ENCODE data around the gene SLX9.

The SLX9 gene

DNA sequence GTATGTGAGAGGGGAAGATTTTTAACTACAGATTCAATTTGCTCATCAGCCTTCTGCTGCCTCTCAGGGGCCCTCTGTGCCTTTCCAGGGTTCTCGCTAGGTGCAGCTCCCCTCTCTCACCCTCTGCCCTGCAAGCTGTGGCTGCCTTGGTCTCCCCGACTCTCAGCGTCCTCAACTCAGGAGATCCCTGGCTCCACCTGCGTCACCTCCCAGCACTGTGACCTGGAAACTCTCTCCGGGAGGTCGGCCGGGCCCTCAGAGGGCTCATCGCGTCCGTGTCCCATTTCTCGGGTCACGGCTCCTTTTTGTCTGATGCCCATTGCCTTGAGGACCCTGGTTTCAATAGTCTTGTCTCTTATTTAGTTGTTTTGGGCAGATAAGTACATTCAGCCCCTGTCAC is 71.0 kb downstream of the SLX9 start:
- DNase-seq (ENCODE audit: low spot score) = no peak
- TF ChIP-seq, protein P1, sequence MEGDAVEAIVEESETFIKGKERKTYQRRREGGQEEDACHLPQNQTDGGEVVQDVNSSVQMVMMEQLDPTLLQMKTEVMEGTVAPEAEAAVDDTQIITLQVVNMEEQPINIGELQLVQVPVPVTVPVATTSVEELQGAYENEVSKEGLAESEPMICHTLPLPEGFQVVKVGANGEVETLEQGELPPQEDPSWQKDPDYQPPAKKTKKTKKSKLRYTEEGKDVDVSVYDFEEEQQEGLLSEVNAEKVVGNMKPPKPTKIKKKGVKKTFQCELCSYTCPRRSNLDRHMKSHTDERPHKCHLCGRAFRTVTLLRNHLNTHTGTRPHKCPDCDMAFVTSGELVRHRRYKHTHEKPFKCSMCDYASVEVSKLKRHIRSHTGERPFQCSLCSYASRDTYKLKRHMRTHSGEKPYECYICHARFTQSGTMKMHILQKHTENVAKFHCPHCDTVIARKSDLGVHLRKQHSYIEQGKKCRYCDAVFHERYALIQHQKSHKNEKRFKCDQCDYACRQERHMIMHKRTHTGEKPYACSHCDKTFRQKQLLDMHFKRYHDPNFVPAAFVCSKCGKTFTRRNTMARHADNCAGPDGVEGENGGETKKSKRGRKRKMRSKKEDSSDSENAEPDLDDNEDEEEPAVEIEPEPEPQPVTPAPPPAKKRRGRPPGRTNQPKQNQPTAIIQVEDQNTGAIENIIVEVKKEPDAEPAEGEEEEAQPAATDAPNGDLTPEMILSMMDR (IDR thresholded peaks at IDR 0.05; ENCODE audit: extremely low read depth, insufficient read depth, missing control alignments) = no peak
- in situ Hi-C loops (cut with MboI; ENCODE audit: low pct_unique_long_range_greater_than_20kb, low sequenced_read_pairs, unreplicated experiment) = no loop called here

DNA sequence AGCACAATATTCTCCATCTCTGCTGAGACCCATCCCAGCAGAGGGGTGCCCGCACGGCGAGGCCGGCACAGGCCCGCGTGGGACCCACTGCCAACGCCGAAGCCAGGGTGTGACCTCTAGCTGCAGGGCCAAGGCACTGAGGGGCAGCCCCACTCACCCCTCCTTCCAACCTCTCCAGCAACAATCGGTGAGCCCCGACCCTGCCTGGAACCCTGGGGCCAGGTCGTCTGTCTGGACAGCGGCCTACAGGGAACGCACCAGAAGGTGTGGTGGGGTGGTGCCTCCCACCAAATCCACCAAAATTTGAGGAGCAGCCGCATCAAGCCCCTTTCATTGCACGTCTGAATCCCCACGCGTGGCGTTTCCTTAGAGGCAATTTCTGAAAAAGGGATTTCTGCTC is 71.6 kb downstream of the SLX9 start:
- in situ Hi-C loops (cut with MboI; ENCODE audit: low pct_unique_long_range_greater_than_20kb, low sequenced_read_pairs, unreplicated experiment) = no loop called here
- DNase-seq (ENCODE audit: low spot score) = no peak
- TF ChIP-seq, protein P1 (IDR thresholded peaks at IDR 0.05; ENCODE audit: extremely low read depth, insufficient read depth, missing control alignments) = no peak

DNA sequence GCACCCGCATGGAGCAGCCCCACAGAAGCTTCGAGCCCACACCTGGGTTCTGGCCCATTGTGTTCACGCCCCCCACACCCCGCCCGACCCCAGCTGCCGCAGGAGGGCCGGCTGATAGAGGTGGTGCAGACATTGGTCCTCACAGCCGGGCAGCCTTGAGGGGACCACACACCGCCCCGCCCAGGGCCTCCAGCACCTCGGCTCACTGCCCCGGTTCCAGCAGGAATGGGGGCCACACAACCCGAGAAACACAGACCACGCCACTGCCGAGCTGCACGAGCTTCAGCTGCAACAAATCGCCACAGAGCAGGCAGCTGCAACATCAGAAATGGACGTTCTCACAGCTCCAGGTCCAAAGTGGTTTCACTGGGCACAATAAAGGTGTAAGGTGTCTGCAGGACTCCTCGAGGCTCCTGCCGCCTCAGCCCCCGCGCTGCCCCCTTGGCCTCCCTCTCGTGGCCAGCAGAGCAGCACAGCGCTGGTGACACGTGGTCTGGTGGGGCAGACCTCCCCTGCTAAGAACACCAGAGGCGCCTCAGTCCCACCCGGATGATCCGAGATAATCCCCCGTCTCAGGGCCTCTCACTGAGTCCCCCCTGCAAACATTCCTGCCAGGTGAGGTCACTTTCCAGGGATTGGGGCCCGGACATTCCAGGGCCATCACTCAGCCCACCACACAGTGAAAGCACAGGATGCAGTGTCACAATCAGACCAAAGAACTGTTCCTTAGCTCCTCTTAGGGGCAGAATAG is 72.3 kb downstream of the SLX9 start:
- DNase-seq (ENCODE audit: low spot score) = no peak
- TF ChIP-seq, protein P1 (IDR thresholded peaks at IDR 0.05; ENCODE audit: extremely low read depth, insufficient read depth, missing control alignments) = no peak
- in situ Hi-C loops (cut with MboI; ENCODE audit: low pct_unique_long_range_greater_than_20kb, low sequenced_read_pairs, unreplicated experiment) = no loop called here

DNA sequence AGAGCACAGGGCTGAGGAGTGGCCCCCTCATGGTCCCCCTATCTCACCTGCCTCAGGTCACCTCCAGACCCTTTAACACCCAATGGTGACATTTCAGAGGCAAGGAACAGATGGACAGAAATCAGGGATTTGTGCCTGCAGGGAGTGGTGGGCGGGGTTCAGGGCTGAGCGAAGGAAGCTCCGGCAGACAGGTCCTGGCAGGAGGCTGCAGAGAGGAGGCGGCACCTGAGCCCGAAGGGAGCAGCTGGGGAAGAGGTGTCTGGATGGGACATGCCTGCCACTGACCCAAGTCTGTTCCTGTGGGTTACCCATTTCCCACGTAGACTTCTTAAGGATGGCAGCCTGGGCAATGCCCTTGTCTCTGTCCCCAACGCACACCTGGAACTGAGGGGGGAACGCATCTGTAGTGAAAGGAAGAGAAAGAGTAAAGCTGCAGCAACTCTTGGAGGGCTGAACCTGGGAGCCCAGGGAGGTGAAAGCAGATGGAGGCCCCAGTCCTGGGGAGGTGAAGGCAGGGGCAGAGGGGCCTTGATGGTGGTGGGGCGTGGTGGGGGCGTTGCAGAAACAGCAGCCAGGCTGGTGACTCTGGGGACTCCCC is 72.9 kb downstream of the SLX9 start:
- no peak for DNase-seq (ENCODE audit: low spot score)
- TF ChIP-seq, protein P1 (IDR thresholded peaks at IDR 0.05; ENCODE audit: extremely low read depth, insufficient read depth, missing control alignments) = no peak
- in situ Hi-C loops (cut with MboI; ENCODE audit: low pct_unique_long_range_greater_than_20kb, low sequenced_read_pairs, unreplicated experiment) = no loop called here

DNA sequence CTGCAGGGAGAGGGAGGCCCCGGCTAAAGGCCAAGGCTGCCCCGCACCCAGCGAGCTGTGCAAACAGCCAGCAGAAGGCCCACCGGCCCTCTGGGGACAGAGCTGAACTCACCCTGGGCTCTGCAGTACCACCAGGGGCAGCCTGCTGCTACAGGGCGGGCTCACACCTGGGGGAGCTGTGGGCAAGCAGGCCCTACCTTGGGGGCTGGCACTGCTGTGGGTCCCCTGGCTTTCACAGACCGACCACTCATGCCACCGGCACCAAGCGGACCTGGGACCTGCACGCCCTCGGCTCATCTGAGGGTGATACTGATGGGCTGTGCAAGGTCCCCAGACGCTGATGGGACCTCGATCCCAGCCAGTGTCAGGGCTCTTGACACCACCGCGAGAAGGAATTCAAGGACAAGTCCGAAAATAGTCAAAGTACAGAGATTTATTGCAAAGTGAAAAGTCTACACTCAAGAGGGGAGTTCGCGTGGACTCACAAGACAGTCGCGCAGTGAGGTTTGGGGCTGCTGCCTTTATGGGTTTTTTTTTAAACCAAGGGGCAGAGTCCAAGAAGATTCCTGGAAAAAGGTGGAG is 73.5 kb downstream of the SLX9 start:
- DNase-seq (ENCODE audit: low spot score) = no peak
- in situ Hi-C loops (cut with MboI; ENCODE audit: low pct_unique_long_range_greater_than_20kb, low sequenced_read_pairs, unreplicated experiment) = no loop called here
- TF ChIP-seq, protein P1 (IDR thresholded peaks at IDR 0.05; ENCODE audit: extremely low read depth, insufficient read depth, missing control alignments) = no peak

DNA sequence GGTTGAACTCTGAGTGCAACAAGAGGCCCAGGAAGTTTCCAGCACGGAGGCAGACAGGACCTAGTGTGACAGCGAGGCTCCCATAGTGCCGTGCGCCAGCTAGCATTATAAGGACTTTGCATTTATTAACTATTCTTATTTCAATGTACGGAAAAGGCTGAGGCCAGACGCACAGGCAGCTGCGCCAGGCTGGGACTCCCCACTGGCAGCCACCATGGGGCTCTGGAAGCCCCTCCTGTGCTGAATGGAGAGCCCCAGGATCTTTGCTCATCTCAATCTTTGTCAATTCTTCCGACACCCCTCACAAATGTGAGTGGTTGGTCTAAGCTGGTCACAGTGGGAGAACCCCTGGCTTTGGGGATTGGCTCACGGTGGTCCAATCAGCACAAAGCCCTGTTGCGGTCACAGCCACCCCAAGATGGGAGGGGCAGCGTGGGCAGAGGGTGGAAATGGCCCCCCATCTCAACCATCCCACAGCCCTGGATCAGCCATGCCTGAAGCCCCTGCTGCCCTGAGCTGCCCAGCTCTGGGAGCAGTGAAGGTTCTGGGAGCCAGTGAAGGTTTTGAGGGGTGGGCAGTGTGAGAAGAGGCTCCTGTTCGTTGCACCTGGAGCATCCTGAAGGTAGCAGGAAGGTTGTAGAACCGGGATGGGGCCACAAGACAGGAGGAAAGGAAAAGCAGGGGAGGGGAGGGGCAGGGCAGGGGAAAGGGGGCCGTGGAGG is 75.1 kb downstream of the SLX9 start:
- TF ChIP-seq, protein P1 (IDR thresholded peaks at IDR 0.05; ENCODE audit: extremely low read depth, insufficient read depth, missing control alignments) = no peak
- DNase-seq (ENCODE audit: low spot score) = no peak
- in situ Hi-C loops (cut with MboI; ENCODE audit: low pct_unique_long_range_greater_than_20kb, low sequenced_read_pairs, unreplicated experiment) = no loop called here
